Smooth muscle cell (in vitro differentiated cells): ENCODE data around the gene COX4I2. TPM values are rescaled to one million over a fixed set of nuclear protein-coding genes. Genes with fewer than 3 reads are reported as not detected.

Experiments used
- DNase-seq: peaks from one replicate; lab custom pipeline; 2025; ENCODE audit not compliant: unreplicated experiment; lab: John Stamatoyannopoulos, UW
- H2AFZ ChIP-seq: fragments of 200-600 bp; sonication (generic); 2 replicates; pipeline ENCODE4 v1.6.0; 2016; ENCODE audit warnings: antibody characterized with exemption, low read depth, mild to moderate bottlenecking
- H3F3A ChIP-seq: fragments of 200-600 bp; sonication (generic); 2 replicates; pipeline ENCODE4 v1.6.0; 2017; ENCODE audit warnings: antibody characterized with exemption, low read depth
- H3K27ac ChIP-seq: fragments of 200-600 bp; sonication (generic); 2 replicates; pipeline ENCODE4 v1.5.1; 2016; ENCODE audit warnings: low read depth, mild to moderate bottlenecking
- H3K27me3 ChIP-seq: fragments of 200-600 bp; sonication (generic); 2 replicates; pipeline ENCODE4 v1.6.1; 2016; ENCODE audit warnings: low read depth, mild to moderate bottlenecking
- H3K36me3 ChIP-seq: fragments of 200-600 bp; sonication (generic); 2 replicates; pipeline ENCODE4 v1.5.1; 2016; ENCODE audit warnings: low read depth
- H3K4me1 ChIP-seq: fragments of 200-600 bp; sonication (generic); 2 replicates; pipeline ENCODE4 v1.5.1; 2016; ENCODE audit warnings: low read depth
- H3K4me2 ChIP-seq: fragments of 200-600 bp; sonication (generic); 2 replicates; pipeline ENCODE4 v1.6.0; 2016; ENCODE audit warnings: mild to moderate bottlenecking
- H3K4me3 ChIP-seq: fragments of 200-600 bp; sonication (generic); 2 replicates; pipeline ENCODE4 v1.5.1; 2016; ENCODE audit warnings: mild to moderate bottlenecking
- H3K79me2 ChIP-seq: fragments of 200-600 bp; sonication (generic); 2 replicates; pipeline ENCODE4 v1.6.0; 2016; ENCODE audit warnings: low read depth, mild to moderate bottlenecking
- H3K9ac ChIP-seq: fragments of 200-600 bp; sonication (generic); 2 replicates; pipeline ENCODE4 v1.6.0; 2016; ENCODE audit warnings: low read depth
- H3K9me3 ChIP-seq: fragments of 200-600 bp; sonication (generic); replicated peaks from 2 replicates; pipeline ENCODE4 v1.5.1; 2016; ENCODE audit warnings: low read depth
- H4K20me1 ChIP-seq: fragments of 200-600 bp; sonication (generic); 2 replicates; pipeline ENCODE4 v1.6.0; 2016; ENCODE audit warnings: low read depth
- CTCF ChIP-seq: fragments of 200-600 bp; sonication (generic); IDR thresholded peaks from 2 replicates; pipeline ENCODE4 v1.5.1; 2017; ENCODE audit warnings: borderline replicate concordance, mild to moderate bottlenecking, antibody characterized with exemption; ENCODE audit not compliant: insufficient read depth, poor library complexity, severe bottlenecking
- WGBS: methylation state at CpG from one replicate; pipeline ENCODE4 v1.1.7; 2016; ENCODE audit warnings: low lambda C conversion rate; 5-methylcytosine and 5-hydroxymethylcytosine counted together
- polyA plus RNA-seq: library from polyadenylated mRNA; unstranded; fragments of >200 nt; fragmentation: Nextera tagmentation; extraction: Ambion mirVana; gene quantifications from 2 replicates; pipeline ENCODE4 v1.2.1, GENCODE V29; 2016
- total RNA-seq: library from RNA; depleted of rRNA; stranded (reverse); fragments of >200 nt; gene quantifications from 2 replicates; pipeline ENCODE4 v1.2.3, GENCODE V29; 2014

Gene COX4I2
- total and polyA plus RNA-seq, 2 experiments from 2014 or later: 0.80 TPM; not detected in 1

DNA sequence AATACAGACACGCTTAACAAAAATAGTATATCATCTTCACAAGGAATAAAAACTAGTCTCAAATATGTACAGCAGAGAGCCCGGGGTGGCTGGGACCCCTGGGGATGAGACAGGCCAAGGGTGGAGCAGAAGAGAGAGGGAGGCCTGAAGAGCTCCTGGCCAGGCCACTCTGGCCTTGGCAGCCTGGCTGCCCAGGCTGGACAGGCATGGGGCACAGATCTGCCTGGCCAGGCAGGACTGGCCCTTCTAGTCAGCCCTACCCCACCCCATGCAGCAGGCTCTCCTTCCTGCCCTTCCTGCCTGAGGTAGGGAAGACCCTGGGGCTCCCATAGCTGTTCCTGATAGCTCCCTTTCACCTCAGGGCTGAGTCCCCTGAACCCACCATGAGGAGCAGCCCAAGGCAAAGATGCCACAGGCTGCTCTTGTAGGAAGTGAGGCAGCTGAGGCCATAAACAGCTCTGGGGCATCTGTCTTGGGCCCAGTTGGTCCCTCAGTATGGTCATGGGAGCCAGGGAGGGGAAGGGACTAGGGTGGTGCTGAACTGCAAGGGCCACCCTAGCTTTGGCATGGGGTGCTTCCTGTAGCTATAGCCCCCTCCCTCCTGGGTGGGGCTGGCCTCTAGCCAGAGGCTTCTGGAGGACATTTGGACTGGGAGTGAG is 27.1 kb downstream of the COX4I2 start:
- peaks cover 22% of the 10 kb centered on the region for H4K20me1 ChIP-seq
- H3K9me3 ChIP-seq: no peaks in the 10 kb centered on the region
- H3K4me3 ChIP-seq: no peak overlapping the region
- H3K4me1 ChIP-seq: peaks cover 3% of the 10 kb centered on the region
- TF ChIP-seq CTCF: no peak
- no peak overlapping the region for H3K4me2 ChIP-seq
- 100% methylated on average over 2 of the region's 2 CpGs for WGBS
- H3K79me2 ChIP-seq: peaks cover 7% of the 10 kb centered on the region
- H3K27ac ChIP-seq: no peak overlapping the region
- DNase-seq: no peak
- H3K36me3 ChIP-seq: no peaks in the 10 kb centered on the region
- no peak overlapping the region for H2AFZ ChIP-seq
- H3K27me3 ChIP-seq: no peaks in the 10 kb centered on the region
- H3K9ac ChIP-seq: no peak overlapping the region
- H3F3A ChIP-seq: peaks cover 4% of the 10 kb centered on the region

DNA sequence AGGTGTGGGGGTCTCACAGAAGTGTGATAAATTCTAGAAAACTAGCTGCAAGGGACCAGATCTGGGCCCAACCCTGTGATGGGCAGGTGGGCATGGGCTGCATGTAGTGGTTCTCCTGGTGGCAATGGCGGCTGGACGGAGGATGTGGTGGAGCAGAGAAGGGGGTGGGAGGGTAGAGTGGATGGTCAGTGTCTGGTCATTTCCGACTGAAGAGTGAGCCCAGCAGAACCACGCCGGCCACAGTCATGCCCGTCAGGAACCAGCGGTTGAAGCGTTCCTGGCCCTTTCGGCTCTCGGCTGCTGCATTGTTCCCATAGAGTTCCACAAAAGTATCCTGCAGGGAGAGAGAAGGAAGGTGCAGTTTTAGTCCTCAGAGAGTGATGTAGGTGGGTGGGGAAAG is 28.0 kb downstream of the COX4I2 start:
- no peaks in the 10 kb centered on the region for H3K9me3 ChIP-seq
- TF ChIP-seq CTCF: no peak
- H3K4me3 ChIP-seq: no peak overlapping the region
- no peaks in the 10 kb centered on the region for H3K27me3 ChIP-seq
- H3K4me2 ChIP-seq: no peak overlapping the region
- peaks cover 7% of the 10 kb centered on the region for H3K79me2 ChIP-seq
- no peak overlapping the region for H3K9ac ChIP-seq
- H3K27ac ChIP-seq: no peak overlapping the region
- no peak overlapping the region for H2AFZ ChIP-seq
- 99% methylated on average over 10 of the region's 10 CpGs for WGBS
- DNase-seq: no peak
- H3K36me3 ChIP-seq: no peaks in the 10 kb centered on the region
- H4K20me1 ChIP-seq: peaks cover 31% of the 10 kb centered on the region
- peaks cover 3% of the 10 kb centered on the region for H3K4me1 ChIP-seq
- H3F3A ChIP-seq: peaks cover 11% of the 10 kb centered on the region

GRCh38 chr20:31666258-31667042 is 28.7 kb downstream of the COX4I2 start:
- Histone ChIP-seq H3K79me2 (peaks cover 7% of the 10 kb centered on the region), H3K4me1 (peaks cover under 1% of the 10 kb centered on the region), H2AFZ (no peak overlapping the region), H3F3A (peaks cover 16% of the 10 kb centered on the region), H3K9me3 (no peaks in the 10 kb centered on the region), H3K4me2 (no peak overlapping the region), H3K36me3 (no peaks in the 10 kb centered on the region), H4K20me1 (peaks cover 38% of the 10 kb centered on the region), H3K4me3 (no peak overlapping the region), H3K27ac (no peak overlapping the region), H3K27me3 (no peaks in the 10 kb centered on the region), H3K9ac (no peak overlapping the region)
- no peak for TF ChIP-seq CTCF
- WGBS: 83% methylated on average over 7 of the region's 7 CpGs
- DNase-seq: no peak
